Non-pigmented ciliary epithelial cell (primary cell): Measurements from ENCODE around the gene NPAS3.
A peak's percentile ranks its signal among the peaks of the same experiment; 100 is the strongest.

Experiments used
- DNase-seq: peaks from one replicate; pipeline ENCODE4 v3.0.0-alpha.2; 2010; ENCODE audit warnings: low read depth

NPAS3 gene

GRCh38 chr14:33381717-33382116 lies 443.0 kb downstream of the NPAS3 start:
- DNase-seq, result no peak

- DNase-seq, result no peak
These were observed 447.5 kb downstream of the NPAS3 start for GRCh38 chr14:33386140-33386539.

- DNase-seq, result no peak
These were observed 448.1 kb downstream of the NPAS3 start for GRCh38 chr14:33386781-33387180.

- no peak for DNase-seq
These were observed 451.7 kb downstream of the NPAS3 start for GRCh38 chr14:33390335-33390734.

- DNase-seq, result no peak
These were observed 454.7 kb downstream of the NPAS3 start for GRCh38 chr14:33393231-33393894.

- DNase-seq, result no peak
These were observed 455.3 kb downstream of the NPAS3 start for GRCh38 chr14:33393895-33394368.

GRCh38 chr14:33401311-33401710 lies 462.6 kb downstream of the NPAS3 start:
- no peak for DNase-seq

- DNase-seq, result no peak
These were observed 463.9 kb downstream of the NPAS3 start for GRCh38 chr14:33402604-33403003.

GRCh38 chr14:33404054-33404453 lies 465.4 kb downstream of the NPAS3 start:
- DNase-seq, result peak; percentile 71

- no peak for DNase-seq
These were observed 466.4 kb downstream of the NPAS3 start for GRCh38 chr14:33404964-33405574.

- DNase-seq, result no peak
These were observed 468.1 kb downstream of the NPAS3 start for GRCh38 chr14:33406766-33407165.

- DNase-seq, result no peak
These were observed 469.6 kb downstream of the NPAS3 start for GRCh38 chr14:33408291-33408690.

GRCh38 chr14:33412450-33412849 lies 473.8 kb downstream of the NPAS3 start:
- no peak for DNase-seq

- DNase-seq, result no peak
These were observed 474.7 kb downstream of the NPAS3 start for GRCh38 chr14:33413381-33413780.

- DNase-seq, result no peak
These were observed 475.4 kb downstream of the NPAS3 start for GRCh38 chr14:33414041-33414440.

GRCh38 chr14:33420051-33420627 lies 481.5 kb downstream of the NPAS3 start:
- DNase-seq, result no peak

GRCh38 chr14:33430414-33431035 lies 491.8 kb downstream of the NPAS3 start:
- no peak for DNase-seq

- DNase-seq, result peak; percentile 23
These were observed 493.8 kb downstream of the NPAS3 start for GRCh38 chr14:33432407-33433023.

GRCh38 chr14:33433396-33433795 lies 494.7 kb downstream of the NPAS3 start:
- DNase-seq, result no peak

GRCh38 chr14:33435911-33436689 lies 497.4 kb downstream of the NPAS3 start:
- peak; percentile 73 for DNase-seq

- no peak for DNase-seq
These were observed 503.0 kb downstream of the NPAS3 start for GRCh38 chr14:33441633-33442032.

GRCh38 chr14:33444136-33444535 lies 505.5 kb downstream of the NPAS3 start:
- DNase-seq, result no peak
